NT2/D1 (cell line): ENCODE results near the gene SPOCK1.

ENCODE experiments used
- SUZ12 ChIP-seq: IDR thresholded peaks from 2 replicates; pipeline ENCODE4 v1.6.1; 2011; ENCODE audit not compliant: insufficient read length, insufficient read depth; ENCODE audit errors: extremely low read depth
- YY1 ChIP-seq: IDR thresholded peaks from 2 replicates; pipeline ENCODE4 v1.6.1; 2011; ENCODE audit not compliant: insufficient read length, insufficient read depth

DNA sequence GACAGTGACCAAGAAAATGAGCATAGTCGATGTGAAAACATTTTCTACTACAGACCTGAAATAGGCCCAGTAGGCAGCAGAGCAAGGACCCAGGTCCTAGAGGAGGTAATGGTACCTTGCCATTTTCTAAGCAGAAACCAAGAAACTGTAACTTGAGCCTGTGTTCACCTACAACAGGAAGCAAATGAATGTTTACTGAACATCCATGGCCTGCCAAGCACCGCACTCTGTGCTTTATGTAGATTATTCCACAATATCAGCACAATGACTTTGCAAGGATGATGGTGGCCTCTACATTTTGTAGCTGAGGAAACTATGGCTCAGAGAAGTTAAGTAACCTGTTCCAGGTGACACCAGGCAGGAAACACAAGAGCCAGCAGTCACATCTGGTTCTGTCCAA lies 215.3 kb downstream of the SPOCK1 start:
- TF ChIP-seq SUZ12: no peak
- TF ChIP-seq YY1: no peak
